ENCODE results near the gene CGAS.
"Not testable (repeated sequence)": the region's sequence is repeated elsewhere in the genome, so short reads cannot be mapped to it uniquely, and the experiment has no call there.

Gene CGAS

GRCh38 chr6:73389854-73390253, 62.2 kb downstream of the CGAS start:
- H3K4me3 ChIP-seq (replicated peaks; ENCODE audit: low read depth, low read length): no peak overlapping the region
- TF ChIP-seq CTCF (IDR thresholded peaks at IDR 0.05; ENCODE audit: low read depth, low read length, missing control alignments): no peak
- DNase-seq (ENCODE audit: extremely low read depth, low read depth): no peak

GRCh38 chr6:73388800-73389512, 63.1 kb downstream of the CGAS start:
- TF ChIP-seq CTCF (IDR thresholded peaks at IDR 0.05; ENCODE audit: low read depth, low read length, missing control alignments): peak; percentile 83
- DNase-seq (ENCODE audit: extremely low read depth, low read depth): peak; percentile 30
- peak overlapping the region; percentile 50 for H3K4me3 ChIP-seq (replicated peaks; ENCODE audit: low read depth, low read length)

GRCh38 chr6:73388433-73388799, 63.7 kb downstream of the CGAS start:
- no peak for TF ChIP-seq CTCF (IDR thresholded peaks at IDR 0.05; ENCODE audit: low read depth, low read length, missing control alignments)
- peak overlapping the region; percentile 50 for H3K4me3 ChIP-seq (replicated peaks; ENCODE audit: low read depth, low read length)
- DNase-seq (ENCODE audit: extremely low read depth, low read depth): no peak

- no peak for TF ChIP-seq CTCF (IDR thresholded peaks at IDR 0.05; ENCODE audit: low read depth, low read length, missing control alignments)
- no peak for DNase-seq (ENCODE audit: extremely low read depth, low read depth)
- H3K4me3 ChIP-seq (replicated peaks; ENCODE audit: low read depth, low read length): no peak overlapping the region
Observed at GRCh38 chr6:73382462-73383113, 69.5 kb downstream of the CGAS start.

- H3K4me3 ChIP-seq (replicated peaks; ENCODE audit: low read depth, low read length); DNase-seq (ENCODE audit: extremely low read depth, low read depth): not testable (repeated sequence)
Observed at GRCh38 chr6:73381531-73381930, 70.6 kb downstream of the CGAS start.

GRCh38 chr6:73377225-73377624, 74.9 kb downstream of the CGAS start:
- no peak for DNase-seq (ENCODE audit: extremely low read depth, low read depth)
- no peak for TF ChIP-seq CTCF (IDR thresholded peaks at IDR 0.05; ENCODE audit: low read depth, low read length, missing control alignments)
- no peak overlapping the region for H3K4me3 ChIP-seq (replicated peaks; ENCODE audit: low read depth, low read length)

- no peak overlapping the region for H3K4me3 ChIP-seq (replicated peaks; ENCODE audit: low read depth, low read length)
- no peak for TF ChIP-seq CTCF (IDR thresholded peaks at IDR 0.05; ENCODE audit: low read depth, low read length, missing control alignments)
- no peak for DNase-seq (ENCODE audit: extremely low read depth, low read depth)
Observed at GRCh38 chr6:73375216-73375615, 76.9 kb downstream of the CGAS start.
